ENCODE data around the gene CLEC14A.

Gene CLEC14A

DNA sequence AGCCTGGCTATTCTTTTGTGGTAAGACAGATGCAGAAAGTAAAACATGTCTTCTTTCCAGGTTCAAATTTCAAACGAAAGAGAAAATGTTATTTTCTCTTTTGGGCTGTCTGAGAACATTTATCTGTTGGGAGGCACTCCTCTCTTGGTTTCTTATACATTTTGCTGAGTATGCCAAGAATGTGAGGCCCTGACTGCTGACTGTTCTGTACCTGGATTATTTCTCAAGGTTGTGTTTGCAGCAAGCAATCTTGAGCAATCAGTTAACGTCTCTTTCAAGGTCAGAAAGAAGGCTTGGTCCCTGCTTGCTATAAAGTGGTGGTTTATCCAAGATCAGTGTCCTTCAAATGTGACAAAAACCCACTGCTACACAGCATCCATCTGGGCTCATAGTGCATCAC lies 38.3 kb downstream of the CLEC14A start:
- Mint-ChIP-seq H3K36me3 (no peaks in the 10 kb centered on the region), H3K27ac (no peak overlapping the region), H3K4me3 (no peak overlapping the region), H3K9me3 (no peaks in the 10 kb centered on the region), H3K27me3 (no peaks in the 10 kb centered on the region), H3K4me1 (no peaks in the 10 kb centered on the region)
- no peak for ATAC-seq

DNA sequence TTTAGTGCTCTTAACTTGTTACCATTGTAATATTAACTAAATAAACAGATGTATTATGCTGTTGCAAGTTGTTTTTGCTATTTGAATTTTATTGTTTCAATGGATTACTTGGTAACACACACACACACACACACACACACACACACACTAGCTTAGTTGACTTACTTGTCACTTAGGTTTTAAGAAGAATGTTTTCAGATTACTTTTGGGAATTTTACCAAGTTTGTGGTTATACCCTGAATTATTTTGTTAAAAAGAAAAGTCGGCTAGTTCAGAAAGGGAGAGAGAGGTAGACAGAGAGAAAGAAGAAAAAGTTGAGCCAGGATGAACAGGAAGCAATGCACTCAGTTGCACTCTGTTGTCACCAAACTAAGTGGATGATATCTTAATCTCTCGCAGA lies 42.9 kb downstream of the CLEC14A start:
- Mint-ChIP-seq H3K36me3 (no peaks in the 10 kb centered on the region), H3K27ac (no peak overlapping the region), H3K9me3 (peaks cover 13% of the 10 kb centered on the region), H3K4me1 (no peaks in the 10 kb centered on the region), H3K27me3 (peaks cover 40% of the 10 kb centered on the region), H3K4me3 (no peak overlapping the region)
- no peak for ATAC-seq

DNA sequence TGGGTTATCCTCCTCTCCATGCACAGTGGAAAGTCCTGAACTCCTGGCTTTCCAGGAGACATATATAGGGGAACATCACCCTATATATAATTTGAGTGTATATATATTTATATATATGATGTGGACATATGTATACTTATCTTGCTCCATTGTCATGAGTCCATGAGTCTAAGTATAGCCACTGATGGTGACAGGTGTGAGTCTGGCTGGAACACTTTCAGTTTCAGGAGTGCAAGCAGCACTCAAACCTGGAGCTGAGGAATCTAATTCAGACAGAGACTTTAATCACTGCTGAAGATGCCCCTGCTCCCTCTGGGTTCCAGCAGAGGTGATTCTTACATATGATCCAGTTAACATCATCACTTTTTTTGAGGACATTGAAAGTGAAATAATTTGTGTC lies 43.8 kb downstream of the CLEC14A start:
- Mint-ChIP-seq H3K9me3 (peaks cover 13% of the 10 kb centered on the region), H3K4me1 (no peaks in the 10 kb centered on the region), H3K4me3 (no peak overlapping the region), H3K27me3 (peaks cover 40% of the 10 kb centered on the region), H3K36me3 (no peaks in the 10 kb centered on the region), H3K27ac (no peak overlapping the region)
- ATAC-seq = no peak

DNA sequence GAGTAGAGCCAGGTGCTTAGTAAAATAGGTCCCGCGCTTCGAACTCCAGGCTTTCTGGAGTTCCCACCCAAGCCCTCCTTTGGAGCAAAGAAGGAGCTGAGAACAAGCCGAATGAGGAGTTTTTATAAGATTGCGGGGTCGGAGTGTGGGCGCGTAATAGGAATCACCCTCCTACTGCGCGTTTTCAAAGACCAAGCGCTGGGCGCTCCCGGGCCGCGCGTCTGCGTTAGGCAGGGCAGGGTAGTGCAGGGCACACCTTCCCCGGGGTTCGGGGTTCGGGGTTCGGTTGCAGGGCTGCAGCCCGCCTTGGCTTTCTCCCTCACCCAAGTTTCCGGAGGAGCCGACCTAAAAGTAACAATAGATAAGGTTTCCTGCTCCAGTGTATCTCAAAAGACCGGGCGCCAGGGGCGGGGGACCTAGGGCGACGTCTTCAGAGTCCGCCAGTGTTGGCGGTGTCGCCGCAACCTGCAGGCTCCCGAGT lies 44.6 kb downstream of the CLEC14A start:
- Mint-ChIP-seq H3K36me3 (no peaks in the 10 kb centered on the region), H3K4me3 (no peak overlapping the region), H3K27ac (no peak overlapping the region), H3K27me3 (peaks cover 40% of the 10 kb centered on the region), H3K4me1 (no peaks in the 10 kb centered on the region), H3K9me3 (peaks cover 13% of the 10 kb centered on the region)
- no peak for ATAC-seq

GRCh38 chr14:38210587-38211216 lies 45.2 kb downstream of the CLEC14A start:
- H3K27me3 Mint-ChIP-seq = peaks cover 40% of the 10 kb centered on the region
- H3K27ac Mint-ChIP-seq = no peak overlapping the region
- H3K4me3 Mint-ChIP-seq = no peak overlapping the region
- H3K9me3 Mint-ChIP-seq = peaks cover 17% of the 10 kb centered on the region
- no peaks in the 10 kb centered on the region for H3K36me3 Mint-ChIP-seq
- ATAC-seq = no peak
- no peaks in the 10 kb centered on the region for H3K4me1 Mint-ChIP-seq

DNA sequence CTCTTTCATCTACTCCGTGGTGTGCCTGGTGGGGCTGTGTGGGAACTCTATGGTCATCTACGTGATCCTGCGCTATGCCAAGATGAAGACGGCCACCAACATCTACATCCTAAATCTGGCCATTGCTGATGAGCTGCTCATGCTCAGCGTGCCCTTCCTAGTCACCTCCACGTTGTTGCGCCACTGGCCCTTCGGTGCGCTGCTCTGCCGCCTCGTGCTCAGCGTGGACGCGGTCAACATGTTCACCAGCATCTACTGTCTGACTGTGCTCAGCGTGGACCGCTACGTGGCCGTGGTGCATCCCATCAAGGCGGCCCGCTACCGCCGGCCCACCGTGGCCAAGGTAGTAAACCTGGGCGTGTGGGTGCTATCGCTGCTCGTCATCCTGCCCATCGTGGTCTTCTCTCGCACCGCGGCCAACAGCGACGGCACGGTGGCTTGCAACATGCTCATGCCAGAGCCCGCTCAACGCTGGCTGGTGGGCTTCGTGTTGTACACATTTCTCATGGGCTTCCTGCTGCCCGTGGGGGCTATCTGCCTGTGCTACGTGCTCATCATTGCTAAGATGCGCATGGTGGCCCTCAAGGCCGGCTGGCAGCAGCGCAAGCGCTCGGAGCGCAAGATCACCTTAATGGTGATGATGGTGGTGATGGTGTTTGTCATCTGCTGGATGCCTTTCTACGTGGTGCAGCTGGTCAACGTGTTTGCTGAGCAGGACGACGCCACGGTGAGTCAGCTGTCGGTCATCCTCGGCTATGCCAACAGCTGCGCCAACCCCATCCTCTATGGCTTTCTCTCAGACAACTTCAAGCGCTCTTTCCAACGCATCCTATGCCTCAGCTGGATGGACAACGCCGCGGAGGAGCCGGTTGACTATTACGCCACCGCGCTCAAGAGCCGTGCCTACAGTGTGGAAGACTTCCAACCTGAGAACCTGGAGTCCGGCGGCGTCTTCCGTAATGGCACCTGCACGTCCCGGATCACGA lies 46.0 kb downstream of the CLEC14A start:
- H3K4me3 Mint-ChIP-seq = no peak overlapping the region
- ATAC-seq = no peak
- H3K27me3 Mint-ChIP-seq = peaks cover 40% of the 10 kb centered on the region
- H3K9me3 Mint-ChIP-seq = peaks cover 17% of the 10 kb centered on the region
- H3K4me1 Mint-ChIP-seq = no peaks in the 10 kb centered on the region
- no peak overlapping the region for H3K27ac Mint-ChIP-seq
- no peaks in the 10 kb centered on the region for H3K36me3 Mint-ChIP-seq

DNA sequence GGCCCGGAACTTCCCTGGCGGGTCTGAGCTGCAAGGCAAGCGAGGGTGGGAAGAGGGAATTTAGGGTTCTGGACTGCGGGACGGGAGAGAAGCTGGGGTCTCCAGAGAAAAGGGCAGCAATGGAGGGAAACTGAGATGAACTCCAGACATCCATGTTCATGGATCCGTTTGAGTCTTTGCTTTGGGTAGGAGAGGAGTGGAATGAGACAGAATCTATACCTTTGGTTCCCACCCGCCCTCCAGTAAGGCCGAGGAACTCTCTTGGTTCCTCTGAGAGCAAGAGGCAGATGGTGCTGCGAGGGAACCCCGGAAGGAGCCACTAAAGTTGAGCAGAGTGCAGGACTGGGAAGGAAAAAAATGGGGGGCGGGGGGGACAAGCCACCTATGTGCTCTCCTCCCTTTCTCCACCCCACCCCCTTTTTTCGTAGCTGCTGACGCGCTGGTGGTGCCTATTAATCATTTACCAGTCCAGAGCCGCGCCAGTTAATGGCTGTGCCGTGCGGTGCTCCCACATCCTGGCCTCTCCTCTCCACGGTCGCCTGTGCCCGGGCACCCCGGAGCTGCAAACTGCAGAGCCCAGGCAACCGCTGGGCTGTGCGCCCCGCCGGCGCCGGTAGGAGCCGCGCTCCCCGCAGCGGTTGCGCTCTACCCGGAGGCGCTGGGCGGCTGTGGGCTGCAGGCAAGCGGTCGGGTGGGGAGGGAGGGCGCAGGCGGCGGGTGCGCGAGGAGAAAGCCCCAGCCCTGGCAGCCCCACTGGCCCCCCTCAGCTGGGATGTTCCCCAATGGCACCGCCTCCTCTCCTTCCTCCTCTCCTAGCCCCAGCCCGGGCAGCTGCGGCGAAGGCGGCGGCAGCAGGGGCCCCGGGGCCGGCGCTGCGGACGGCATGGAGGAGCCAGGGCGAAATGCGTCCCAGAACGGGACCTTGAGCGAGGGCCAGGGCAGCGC lies 47.0 kb downstream of the CLEC14A start:
- no peak for ATAC-seq
- Mint-ChIP-seq H3K4me1 (no peaks in the 10 kb centered on the region), H3K27me3 (peaks cover 40% of the 10 kb centered on the region), H3K36me3 (no peaks in the 10 kb centered on the region), H3K27ac (no peak overlapping the region), H3K9me3 (peaks cover 17% of the 10 kb centered on the region), H3K4me3 (no peak overlapping the region)

GRCh38 chr14:38207736-38208617 lies 47.9 kb downstream of the CLEC14A start, which contains the start of gene SSTR1:
TSS of gene SSTR1 (plus strand) at chr14:38207904. CDS start at chr14:38209390, 1,486 bp downstream.
- Mint-ChIP-seq H3K36me3 (no peaks in the 10 kb centered on the region), H3K9me3 (peaks cover 17% of the 10 kb centered on the region), H3K27me3 (peaks cover 40% of the 10 kb centered on the region), H3K27ac (no peak within 1 kb of the TSS), H3K4me1 (no peaks in the 10 kb centered on the region), H3K4me3 (no peak within 1 kb of the TSS)
- ATAC-seq = no peak

DNA sequence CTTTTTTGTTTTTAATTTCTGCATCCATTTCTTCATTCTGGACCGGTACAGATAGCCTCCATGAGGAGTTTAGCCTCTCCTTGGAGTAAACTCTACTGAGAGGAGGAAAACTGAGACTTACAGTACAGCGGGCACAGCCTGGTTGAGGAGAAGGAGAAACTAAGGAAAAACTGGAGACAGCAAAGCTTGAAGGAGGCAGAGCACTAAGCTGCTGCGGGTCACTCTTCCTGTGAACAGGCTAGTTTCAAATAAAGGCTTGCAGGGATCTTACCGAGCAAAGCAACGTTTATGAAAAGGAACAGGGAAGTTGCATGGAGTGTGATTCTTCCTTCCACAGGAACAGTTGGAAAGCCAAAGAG lies 48.5 kb downstream of the CLEC14A start:
- Mint-ChIP-seq H3K27me3 (peaks cover 40% of the 10 kb centered on the region), H3K4me3 (no peak overlapping the region), H3K9me3 (peaks cover 17% of the 10 kb centered on the region)

GRCh38 chr14:38206689-38207376 lies 49.1 kb downstream of the CLEC14A start:
- Mint-ChIP-seq H3K4me3 (no peak overlapping the region), H3K9me3 (peaks cover 17% of the 10 kb centered on the region), H3K36me3 (no peaks in the 10 kb centered on the region), H3K4me1 (no peaks in the 10 kb centered on the region), H3K27me3 (peaks cover 36% of the 10 kb centered on the region), H3K27ac (no peak overlapping the region)
- no peak for ATAC-seq

More for the DNA sequence above, 48.5 kb downstream of the CLEC14A start:
- Mint-ChIP-seq H3K36me3 (no peaks in the 10 kb centered on the region), H3K27ac (no peak overlapping the region), H3K4me1 (no peaks in the 10 kb centered on the region)
- no peak for ATAC-seq

GRCh38 chr14:38205949-38206665 lies 49.8 kb downstream of the CLEC14A start:
- no peaks in the 10 kb centered on the region for H3K4me1 Mint-ChIP-seq
- H3K27me3 Mint-ChIP-seq = peaks cover 30% of the 10 kb centered on the region
- H3K27ac Mint-ChIP-seq = no peak overlapping the region
- H3K36me3 Mint-ChIP-seq = no peaks in the 10 kb centered on the region
- H3K9me3 Mint-ChIP-seq = peaks cover 17% of the 10 kb centered on the region
- no peak for ATAC-seq
- H3K4me3 Mint-ChIP-seq = no peak overlapping the region

DNA sequence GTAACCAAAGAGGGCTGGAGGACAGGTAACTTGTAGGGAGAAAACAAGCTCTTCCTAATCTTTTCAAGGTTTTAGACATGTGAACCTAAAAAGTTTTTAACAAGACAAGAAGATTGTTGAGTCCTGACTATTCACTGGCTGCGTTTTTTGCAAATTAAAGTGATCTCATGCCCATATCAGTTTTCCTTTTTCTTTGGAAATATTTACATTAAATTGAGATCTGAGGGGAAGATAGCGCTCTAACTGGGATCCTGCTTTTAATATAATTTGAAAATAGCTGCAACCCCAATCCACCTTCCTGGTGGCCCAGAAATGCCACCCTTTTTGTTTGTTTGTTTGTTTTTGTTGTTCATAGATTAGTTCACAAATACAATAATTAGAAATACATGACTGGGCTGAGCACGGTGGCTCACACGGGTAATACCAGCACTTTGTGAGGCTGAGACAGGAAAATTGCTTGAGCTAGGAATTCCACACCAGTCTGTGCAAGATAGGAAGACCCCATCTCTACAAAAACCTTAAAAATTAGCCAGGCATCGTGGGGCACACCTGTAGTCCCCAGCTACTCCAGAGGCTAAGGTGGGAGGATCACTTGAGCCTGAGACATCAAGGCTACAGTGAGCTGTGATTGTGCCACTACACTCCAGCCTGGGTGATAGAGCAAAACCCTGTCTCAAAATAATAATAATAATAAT lies 50.6 kb downstream of the CLEC14A start:
- ATAC-seq = no peak
- H3K27ac Mint-ChIP-seq = no peak overlapping the region
- H3K4me3 Mint-ChIP-seq = no peak overlapping the region
- H3K36me3 Mint-ChIP-seq = no peaks in the 10 kb centered on the region
- H3K4me1 Mint-ChIP-seq = no peaks in the 10 kb centered on the region
- H3K9me3 Mint-ChIP-seq = peaks cover 10% of the 10 kb centered on the region
- peaks cover 21% of the 10 kb centered on the region for H3K27me3 Mint-ChIP-seq

DNA sequence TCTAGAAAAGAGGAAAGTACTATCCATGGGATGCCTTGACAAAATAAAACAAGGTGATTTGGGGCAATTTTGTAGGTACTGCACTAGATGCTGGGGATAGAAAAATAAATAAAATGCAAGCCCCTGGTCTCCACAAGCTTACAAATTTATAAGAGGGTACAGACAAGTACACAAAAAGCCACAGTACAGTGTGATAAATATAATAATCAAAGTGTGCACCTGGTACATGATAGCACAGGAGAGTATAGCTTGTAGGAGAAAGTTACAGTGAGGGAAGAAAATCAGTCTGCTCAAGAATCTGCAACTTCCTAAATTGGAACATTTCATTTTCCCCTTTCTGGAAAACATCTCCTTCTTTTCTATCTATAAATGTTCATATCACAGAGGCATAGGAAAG lies 51.2 kb downstream of the CLEC14A start:
- H3K4me3 Mint-ChIP-seq = no peak overlapping the region
- peaks cover 16% of the 10 kb centered on the region for H3K27me3 Mint-ChIP-seq
- no peaks in the 10 kb centered on the region for H3K36me3 Mint-ChIP-seq

More for the DNA sequence above, 51.2 kb downstream of the CLEC14A start:
- Mint-ChIP-seq H3K9me3 (peaks cover 10% of the 10 kb centered on the region), H3K4me1 (no peaks in the 10 kb centered on the region), H3K27ac (no peak overlapping the region)
- ATAC-seq = no peak

Data from stimulated activated memory B cell treated with anti-CD40 and anti-IgM and Interleukin-4, amounts not matched to agents 10 μg/mL and 1 μg/mL and 100 μg/mL, for 72 hours (primary cell).